HS-5 (cell line): ENCODE data around the gene SPTLC1.
"Not testable (repeated sequence)": the region's sequence is repeated elsewhere in the genome, so short reads cannot be mapped to it uniquely, and the experiment has no call there.

Source experiments
- DNase-seq: peaks from one replicate; pipeline ENCODE4 v3.0.0-alpha.2; 2012; ENCODE audit warnings: low read depth

SPTLC1 gene

DNA sequence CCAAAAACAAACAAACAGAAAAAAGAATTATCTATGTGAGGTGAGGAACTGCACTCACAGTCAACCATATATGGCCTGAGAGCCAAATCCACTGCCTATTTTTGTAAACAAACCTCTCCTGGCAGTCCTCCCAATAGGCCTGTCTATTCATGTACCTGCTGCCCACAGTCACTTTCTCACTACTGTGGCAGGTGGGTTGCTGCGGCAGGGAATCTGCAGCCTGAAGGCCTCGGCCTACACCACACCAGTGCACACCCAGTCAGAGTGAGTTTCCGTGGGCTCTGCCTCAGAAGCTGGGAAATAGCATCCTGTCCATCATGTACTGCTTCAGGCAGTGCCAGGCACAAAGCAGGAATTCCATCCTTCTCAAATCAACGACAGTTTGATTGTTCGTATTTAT lies 82.3 kb downstream of the SPTLC1 start:
- no peak for DNase-seq

- DNase-seq = no peak
Measured at GRCh38 chr9:92030367-92030766, 84.8 kb downstream of the SPTLC1 start.

DNA sequence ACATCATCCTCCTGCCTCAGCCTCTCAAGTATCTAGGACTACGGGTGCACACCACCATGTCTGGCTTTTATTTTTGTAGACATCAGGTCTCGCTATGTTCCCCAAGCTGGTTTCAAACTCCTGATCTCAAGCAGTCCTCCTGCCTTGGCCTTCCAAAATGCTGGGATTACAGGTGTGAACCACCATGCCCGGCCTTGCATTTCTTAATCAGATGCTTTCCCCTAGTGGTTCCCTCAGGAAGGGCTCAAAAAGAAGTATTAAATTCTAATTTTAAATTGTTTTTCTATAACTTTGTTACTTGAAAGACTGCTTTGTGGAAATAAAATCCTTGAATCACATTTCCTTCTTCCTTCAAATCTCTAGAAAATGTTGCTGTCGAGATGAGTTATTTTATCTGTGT lies 85.7 kb downstream of the SPTLC1 start:
- no peak for DNase-seq

DNA sequence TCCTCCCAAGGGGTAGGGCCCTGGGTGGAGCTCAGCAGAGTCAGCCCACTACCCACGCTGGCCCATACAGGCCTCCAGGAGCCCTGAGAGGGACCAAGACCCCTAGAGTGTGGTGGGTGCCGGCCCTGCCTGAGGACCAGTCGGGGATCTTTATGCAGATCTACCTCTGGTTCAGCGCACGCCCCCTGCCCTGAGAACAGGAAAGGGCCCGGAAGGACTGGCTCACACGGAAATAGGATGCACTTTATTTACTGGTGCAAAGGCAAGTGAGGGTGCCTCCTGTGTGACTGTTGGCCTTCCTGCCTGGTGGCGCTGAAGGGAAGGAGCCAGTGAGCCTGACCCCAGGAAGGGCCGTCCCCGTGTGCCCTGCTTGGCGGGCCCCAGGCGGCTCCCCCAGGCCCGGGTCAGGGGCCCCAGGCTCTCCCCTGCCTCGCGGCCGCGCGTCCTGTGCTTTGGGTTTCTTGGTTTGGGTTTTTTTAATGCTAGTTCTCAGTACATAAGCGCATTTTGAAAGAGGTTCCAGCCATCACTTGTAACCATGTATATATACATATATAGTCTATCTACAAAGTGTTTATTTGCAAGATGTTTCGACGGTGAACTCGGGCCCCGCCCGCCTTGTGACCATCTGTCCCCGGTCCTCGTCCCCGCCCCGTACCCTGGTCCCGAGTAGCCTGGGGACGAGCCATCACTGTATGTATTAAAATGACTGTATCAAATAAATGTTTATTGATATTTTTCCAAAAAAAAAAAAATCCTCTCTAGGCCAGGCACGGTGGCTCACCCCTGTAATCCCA lies 88.8 kb downstream of the SPTLC1 start:
- DNase-seq = no peak

DNA sequence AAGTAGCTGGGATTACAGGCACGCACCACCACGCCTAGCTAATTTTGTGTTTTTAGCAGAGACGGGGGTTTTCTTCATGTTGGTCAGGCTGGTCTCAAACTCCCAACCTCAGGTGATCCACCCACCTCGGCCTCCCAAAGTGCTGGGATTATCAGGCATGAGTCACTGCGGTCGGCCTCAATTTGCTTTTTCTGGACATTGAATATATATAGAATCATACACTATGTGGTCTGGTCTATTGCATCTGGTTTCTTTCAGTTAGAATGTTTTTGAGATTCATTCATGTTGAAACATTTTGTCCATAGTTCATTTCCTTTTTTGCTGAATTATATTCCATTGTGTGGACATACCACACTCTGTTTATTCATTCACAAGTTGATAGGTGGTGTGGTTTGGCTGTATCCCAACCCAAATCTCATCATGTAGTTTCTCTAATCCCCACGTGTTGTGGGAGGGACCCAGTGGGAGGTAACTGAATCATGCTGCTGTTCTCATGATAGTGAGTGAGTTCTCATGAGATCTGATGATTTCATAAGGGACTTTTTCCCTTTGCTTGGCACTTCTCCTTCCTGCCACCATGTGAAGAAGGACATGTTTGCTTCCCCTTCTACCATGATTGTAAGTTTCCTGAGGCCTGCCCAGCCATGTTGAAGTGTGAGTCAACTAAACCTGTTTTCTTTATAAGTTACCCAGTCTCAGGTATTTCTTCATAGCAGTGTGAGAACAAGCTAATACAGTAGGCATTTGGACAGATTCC lies 93.2 kb downstream of the SPTLC1 start:
- DNase-seq = peak; percentile 83

DNA sequence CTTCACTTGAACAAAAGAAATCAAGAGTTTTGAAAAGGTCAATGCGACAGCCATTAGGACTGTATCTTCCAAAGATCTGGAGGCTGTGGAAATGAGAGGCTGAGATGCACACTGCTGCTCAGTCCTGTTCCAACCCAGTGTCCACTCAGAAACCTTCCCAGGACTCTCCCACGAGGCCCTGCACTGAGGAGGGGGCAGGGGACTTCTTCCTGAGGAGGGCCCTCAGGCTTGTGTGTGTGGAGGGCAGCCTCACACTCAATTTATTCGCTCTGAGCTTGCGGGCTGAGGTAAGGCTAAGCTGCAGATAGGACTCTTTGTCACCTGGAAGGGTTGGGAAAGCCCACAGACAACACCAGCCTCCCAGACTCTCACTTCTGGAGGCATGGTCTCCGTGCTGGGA lies 95.6 kb downstream of the SPTLC1 start:
- no peak for DNase-seq

- no peak for DNase-seq
Measured at GRCh38 chr9:92010705-92011536, 104.3 kb downstream of the SPTLC1 start.

- DNase-seq = not testable (repeated sequence)
Measured at GRCh38 chr9:92010253-92010652, 105.0 kb downstream of the SPTLC1 start.

- no peak for DNase-seq
Measured at GRCh38 chr9:92008041-92008440, 107.2 kb downstream of the SPTLC1 start.

DNA sequence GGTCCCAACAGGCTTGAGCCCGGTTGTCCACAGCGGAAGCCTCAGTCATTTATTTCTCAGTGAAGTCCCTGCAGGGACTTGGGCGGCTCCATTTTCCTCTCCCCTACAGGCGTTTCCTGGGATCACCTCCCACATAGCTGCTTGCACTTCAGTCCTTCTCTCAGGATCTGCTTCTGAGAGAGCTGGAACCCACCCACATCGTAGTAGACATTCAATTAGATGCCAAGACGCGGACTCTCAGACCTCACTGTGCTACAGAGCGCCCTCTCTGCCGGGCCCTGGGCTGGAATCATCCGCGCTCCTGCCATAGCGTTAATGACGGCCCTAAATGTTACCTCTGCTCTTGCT lies 111.2 kb downstream of the SPTLC1 start:
- DNase-seq = no peak

- DNase-seq = no peak
Measured at GRCh38 chr9:92003308-92004044, 111.7 kb downstream of the SPTLC1 start.

- not testable (repeated sequence) for DNase-seq
Measured at GRCh38 chr9:92001948-92002347, 113.3 kb downstream of the SPTLC1 start.

DNA sequence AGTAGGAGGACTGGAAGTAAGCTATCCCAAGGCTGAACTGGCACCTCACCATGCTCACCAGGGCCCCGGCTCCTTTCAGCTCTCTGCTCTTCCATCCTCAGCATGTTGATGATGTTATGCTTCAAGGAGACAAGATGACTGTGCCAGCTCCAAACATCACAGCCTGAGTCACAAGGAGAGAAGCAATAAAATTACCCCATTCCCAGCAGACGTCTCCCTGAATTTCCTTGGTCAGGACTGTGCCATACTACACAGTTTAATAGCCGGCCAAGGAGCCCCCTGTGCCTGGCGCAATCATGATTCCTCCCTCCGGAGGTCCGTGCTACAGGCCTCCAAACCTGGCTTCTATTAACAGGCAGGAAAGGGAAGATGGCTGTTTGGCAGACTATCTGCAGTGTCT lies 114.0 kb downstream of the SPTLC1 start:
- DNase-seq = no peak

GRCh38 chr9:91995000-91995655 lies 120.1 kb downstream of the SPTLC1 start:
- no peak for DNase-seq

DNA sequence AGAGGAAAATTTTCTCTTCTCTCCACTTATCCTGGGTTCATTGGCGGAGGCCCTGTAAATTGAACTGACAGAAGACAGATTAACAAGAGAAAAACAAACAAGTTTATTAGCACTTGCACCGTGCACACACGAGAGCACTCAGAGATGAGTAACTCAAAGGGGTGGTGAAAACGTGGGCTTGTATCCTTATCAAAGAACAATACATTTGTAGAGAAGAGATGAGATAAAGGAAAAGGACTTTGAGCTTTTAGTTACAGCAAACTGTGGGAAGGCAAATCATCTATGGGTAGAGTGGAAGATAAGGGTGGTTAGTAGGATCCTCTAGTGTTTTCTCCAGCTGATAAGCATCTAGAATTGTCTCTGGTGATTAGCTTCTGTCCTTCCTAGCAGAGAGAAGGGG lies 120.8 kb downstream of the SPTLC1 start:
- DNase-seq = no peak

- no peak for DNase-seq
Measured at GRCh38 chr9:91992461-91993041, 122.7 kb downstream of the SPTLC1 start.

- no peak for DNase-seq
Measured at GRCh38 chr9:91991721-91992341, 123.4 kb downstream of the SPTLC1 start.

DNA sequence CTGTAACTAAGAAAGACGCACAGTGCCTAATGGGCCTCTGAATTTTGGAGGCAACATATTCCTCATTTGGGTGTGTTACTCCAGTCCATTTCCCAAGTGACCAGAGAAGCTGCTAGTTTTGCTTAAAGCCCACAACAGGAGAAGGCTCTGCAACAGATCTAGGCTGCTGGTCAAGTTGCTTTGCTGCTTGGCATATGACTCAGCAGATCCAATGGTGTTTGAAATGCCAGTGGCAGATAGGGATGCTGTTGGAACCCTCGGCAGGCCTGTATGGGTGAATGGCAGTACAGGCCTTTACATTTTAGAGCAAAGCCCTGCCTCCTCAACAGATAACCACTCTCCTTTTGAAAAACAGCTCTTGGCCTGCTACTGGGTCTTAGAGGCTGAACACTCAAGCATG lies 129.0 kb downstream of the SPTLC1 start:
- DNase-seq = no peak

DNA sequence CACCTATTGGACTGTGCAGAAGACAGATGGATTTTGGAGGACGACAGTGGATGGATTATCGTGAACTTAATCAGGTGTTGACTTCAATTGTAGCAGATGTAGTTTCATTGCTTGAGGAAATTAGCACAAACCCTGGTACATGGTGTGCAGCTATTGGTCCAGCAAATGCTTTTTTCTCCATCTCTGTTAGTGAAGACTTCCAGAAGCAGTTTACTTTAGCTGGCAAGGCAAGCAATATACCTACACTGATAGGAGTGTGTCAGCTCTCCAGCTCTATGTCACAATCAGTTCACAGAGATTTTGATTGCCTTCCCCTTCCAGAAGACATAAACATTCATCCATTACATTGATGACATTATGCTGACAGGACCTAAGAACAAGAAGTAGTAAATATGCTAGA lies 129.5 kb downstream of the SPTLC1 start:
- DNase-seq = no peak
